GM12878 (cell line): Measurements from ENCODE around the gene CDK5R2.

Experiments
- EP300 ChIP-seq, 2 experiments: fragments of 150-350 bp in 1 of 2; IDR thresholded peaks; 2 replicates each; pipeline ENCODE4 v1.6.1; 2011 to 2012; ENCODE audit warnings: low read depth in 2 of 2, low read length in 2 of 2, borderline replicate concordance in 1 of 2, improper control_type of control experiment in 1 of 2, inconsistent platforms in 1 of 2; ENCODE audit not compliant: control insufficient read depth in 1 of 2
- NFYB ChIP-seq: IDR thresholded peaks from 2 replicates; pipeline ENCODE4 v1.6.1; 2011; ENCODE audit warnings: low read depth, mild to moderate bottlenecking, low read length, improper control_type of control experiment, moderate library complexity; ENCODE audit not compliant: insufficient read depth
- NRF1 ChIP-seq: conservative IDR thresholded peaks from 2 replicates; pipeline ENCODE4 v1.6.1; 2011; ENCODE audit warnings: mild to moderate bottlenecking, low read depth, low read length, improper control_type of control experiment
- POLR2A ChIP-seq: IDR thresholded peaks from 2 replicates; pipeline ENCODE4 v1.6.1; 2011; ENCODE audit warnings: low read depth, mild to moderate bottlenecking, low read length
- POU2F2 ChIP-seq: IDR thresholded peaks from 3 replicates; pipeline ENCODE4 v1.6.1; 2011; ENCODE audit warnings: low read depth, mild to moderate bottlenecking, low read length, borderline replicate concordance
- RAD51 ChIP-seq: fragments of 450-650 bp; IDR thresholded peaks from 2 replicates; pipeline ENCODE4 v1.6.1; 2016; ENCODE audit warnings: moderate library complexity, mild to moderate bottlenecking, inconsistent platforms
- RBBP5 ChIP-seq: fragments of 200-600 bp; sonication (generic); conservative IDR thresholded peaks from 2 replicates; pipeline ENCODE4 v1.6.1; 2016
- SUZ12 ChIP-seq: fragments of 200-600 bp; sonication (generic); IDR thresholded peaks from one replicate; pipeline ENCODE4 v1.6.1; 2018; ENCODE audit warnings: antibody characterized with exemption, mild to moderate bottlenecking; ENCODE audit not compliant: unreplicated experiment
- TF ChIP-seq, protein P1 (sequence below), 3 experiments: IDR thresholded peaks in 2 of 3; conservative IDR thresholded peaks in 1 of 3; 2 replicates each; pipeline ENCODE4 v1.5.1; 2011; ENCODE audit warnings: low read depth in 3 of 3, low read length in 3 of 3, mild to moderate bottlenecking in 3 of 3, control low read depth in 2 of 3, moderate library complexity in 2 of 3, inconsistent platforms in 1 of 3, mixed read lengths in 1 of 3; ENCODE audit not compliant: control insufficient read depth in 2 of 3, insufficient read depth in 1 of 3; ENCODE audit errors: extremely low read depth in 1 of 3
- TF ChIP-seq, protein P2 (sequence below): fragments of 450-650 bp; IDR thresholded peaks from 2 replicates; pipeline ENCODE4 v1.6.1; 2017; ENCODE audit warnings: mild to moderate bottlenecking

DNA sequence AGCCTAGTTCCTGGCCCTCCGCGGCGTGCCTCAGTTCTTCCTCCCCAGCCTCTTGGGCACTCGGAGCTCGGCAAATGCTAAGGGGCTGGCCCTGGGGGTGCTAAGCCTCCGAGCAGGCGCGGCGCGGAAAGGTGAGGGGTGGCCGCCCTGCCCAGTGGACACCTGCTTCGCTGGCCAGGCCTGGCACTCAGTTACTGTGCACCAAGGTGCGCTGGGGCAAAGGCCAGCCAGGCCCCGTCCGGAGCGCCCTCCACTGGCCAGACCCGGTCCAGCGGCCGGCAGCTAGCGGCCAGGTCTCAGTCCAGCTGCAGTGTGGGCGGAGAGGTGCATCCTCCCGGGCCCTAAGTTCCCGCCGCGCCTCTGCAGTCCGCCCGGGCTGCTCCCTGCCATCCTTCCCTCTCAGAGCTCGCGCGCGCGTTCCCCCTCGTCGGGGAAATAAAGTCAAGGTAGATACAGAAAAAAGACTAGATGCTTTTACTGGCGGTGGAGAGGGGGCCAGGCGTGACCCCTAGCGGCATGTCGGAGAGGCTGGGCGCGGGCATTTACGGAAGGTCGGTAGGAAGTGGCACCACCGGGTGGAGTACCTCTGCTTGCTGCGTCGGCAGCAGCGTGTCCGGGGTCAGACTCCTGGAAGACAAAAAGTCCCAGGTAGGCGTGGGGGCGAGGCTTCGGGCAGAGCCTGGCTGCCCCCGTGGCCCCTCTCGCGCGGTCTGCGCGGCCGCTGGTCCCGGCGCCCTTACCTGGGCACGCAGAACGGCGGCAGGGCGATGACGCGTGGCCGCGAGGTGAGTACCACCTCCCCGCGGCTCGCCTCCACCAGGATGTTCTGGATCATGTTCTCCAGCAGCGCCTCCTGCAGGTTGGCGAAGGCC lies 43.2 kb downstream of the CDK5R2 start:
- TF ChIP-seq POU2F2, result no peak
- TF ChIP-seq, protein P1, sequence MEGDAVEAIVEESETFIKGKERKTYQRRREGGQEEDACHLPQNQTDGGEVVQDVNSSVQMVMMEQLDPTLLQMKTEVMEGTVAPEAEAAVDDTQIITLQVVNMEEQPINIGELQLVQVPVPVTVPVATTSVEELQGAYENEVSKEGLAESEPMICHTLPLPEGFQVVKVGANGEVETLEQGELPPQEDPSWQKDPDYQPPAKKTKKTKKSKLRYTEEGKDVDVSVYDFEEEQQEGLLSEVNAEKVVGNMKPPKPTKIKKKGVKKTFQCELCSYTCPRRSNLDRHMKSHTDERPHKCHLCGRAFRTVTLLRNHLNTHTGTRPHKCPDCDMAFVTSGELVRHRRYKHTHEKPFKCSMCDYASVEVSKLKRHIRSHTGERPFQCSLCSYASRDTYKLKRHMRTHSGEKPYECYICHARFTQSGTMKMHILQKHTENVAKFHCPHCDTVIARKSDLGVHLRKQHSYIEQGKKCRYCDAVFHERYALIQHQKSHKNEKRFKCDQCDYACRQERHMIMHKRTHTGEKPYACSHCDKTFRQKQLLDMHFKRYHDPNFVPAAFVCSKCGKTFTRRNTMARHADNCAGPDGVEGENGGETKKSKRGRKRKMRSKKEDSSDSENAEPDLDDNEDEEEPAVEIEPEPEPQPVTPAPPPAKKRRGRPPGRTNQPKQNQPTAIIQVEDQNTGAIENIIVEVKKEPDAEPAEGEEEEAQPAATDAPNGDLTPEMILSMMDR (IDR thresholded peaks at IDR 0.05 in 2 of 3, conservative IDR thresholded peaks at IDR 0.05 in 1 of 3; ENCODE audit: control insufficient read depth in 2 of 3, extremely low read depth in 1 of 3, insufficient read depth in 1 of 3, low read depth in 3 of 3, low read length in 3 of 3), result peak in 2 of 3 experiments; percentile 15 to 23; a peak in 2 of 6 replicates
- no peak for TF ChIP-seq RAD51
- TF ChIP-seq SUZ12, result no peak
- TF ChIP-seq RBBP5, result no peak
- TF ChIP-seq, protein P2, sequence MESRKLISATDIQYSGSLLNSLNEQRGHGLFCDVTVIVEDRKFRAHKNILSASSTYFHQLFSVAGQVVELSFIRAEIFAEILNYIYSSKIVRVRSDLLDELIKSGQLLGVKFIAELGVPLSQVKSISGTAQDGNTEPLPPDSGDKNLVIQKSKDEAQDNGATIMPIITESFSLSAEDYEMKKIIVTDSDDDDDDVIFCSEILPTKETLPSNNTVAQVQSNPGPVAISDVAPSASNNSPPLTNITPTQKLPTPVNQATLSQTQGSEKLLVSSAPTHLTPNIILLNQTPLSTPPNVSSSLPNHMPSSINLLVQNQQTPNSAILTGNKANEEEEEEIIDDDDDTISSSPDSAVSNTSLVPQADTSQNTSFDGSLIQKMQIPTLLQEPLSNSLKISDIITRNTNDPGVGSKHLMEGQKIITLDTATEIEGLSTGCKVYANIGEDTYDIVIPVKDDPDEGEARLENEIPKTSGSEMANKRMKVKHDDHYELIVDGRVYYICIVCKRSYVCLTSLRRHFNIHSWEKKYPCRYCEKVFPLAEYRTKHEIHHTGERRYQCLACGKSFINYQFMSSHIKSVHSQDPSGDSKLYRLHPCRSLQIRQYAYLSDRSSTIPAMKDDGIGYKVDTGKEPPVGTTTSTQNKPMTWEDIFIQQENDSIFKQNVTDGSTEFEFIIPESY, result no peak
- no peak for TF ChIP-seq NRF1
- TF ChIP-seq POLR2A, result no peak
- TF ChIP-seq NFYB, result no peak
- no peak for TF ChIP-seq EP300 (IDR thresholded peaks at IDR 0.05; ENCODE audit: borderline replicate concordance in 1 of 2, control insufficient read depth in 1 of 2, low read depth in 2 of 2, low read length in 2 of 2)
